Adrenal gland (tissue), 12 donors: ENCODE data around the gene LOXL1. TPM values are rescaled to one million over a fixed set of nuclear protein-coding genes. Genes with fewer than 3 reads are reported as not detected.

Experiments
- DNase-seq, 7 donors: peaks; one replicate each; pipeline ENCODE4 v3.0.0-alpha.2; 2019 to 2020
- H3K27ac ChIP-seq, 5 donors: fragments of 200-600 bp; sonication (generic) in 4 of 5; 1 replicate in 3 of 5; 2 replicates in 2 of 5; pipeline versions ENCODE4 v1.5.1 to v1.8.0; 2016 to 2020; ENCODE audit warnings: mild to moderate bottlenecking in 1 of 5
- H3K27me3 ChIP-seq: fragments of 200-600 bp; 2 replicates; pipeline ENCODE4 v1.8.0; 2021
- H3K36me3 ChIP-seq, 2 donors: fragments of 200-600 bp; replicated peaks in 1 of 2; 1 replicate in 1 of 2; 2 replicates in 1 of 2; pipeline versions ENCODE4 v1.5.1 to v1.8.0; 2018 to 2022
- H3K4me1 ChIP-seq, 2 donors: fragments of 200-600 bp; replicated peaks in 1 of 2; 1 replicate in 1 of 2; 2 replicates in 1 of 2; pipeline versions ENCODE4 v1.5.1 to v1.8.0; 2018 to 2021
- H3K4me3 ChIP-seq, 4 donors: fragments of 200-600 bp; sonication (generic) in 3 of 4; one replicate each; pipeline ENCODE4 v1.5.1; 2016 to 2018
- H3K9me3 ChIP-seq, 3 donors: fragments of 200-600 bp; sonication (generic) in 1 of 3; replicated peaks in 1 of 3; 1 replicate in 2 of 3; 2 replicates in 1 of 3; pipeline versions ENCODE4 v1.5.1 to v1.8.0; 2016 to 2021
- POLR2A ChIP-seq, 2 donors: fragments of 450-650 bp; IDR thresholded peaks; one replicate each; pipeline ENCODE4 v1.6.1; 2017; ENCODE audit warnings: antibody characterized with exemption in 2 of 2, mild to moderate bottlenecking in 2 of 2, moderate library complexity in 1 of 2
- WGBS, 4 donors: extraction: QIAGEN DNeasy Blood & Tissue Kit in 2 of 4; methylation state at CpG; one replicate each; pipeline versions ENCODE4 v1.1.5 to v1.1.7; 2013 to 2017; 5-methylcytosine and 5-hydroxymethylcytosine counted together
- intact Hi-C, 2 donors: fragments of 100-400 bp; cut with DNase I; formaldehyde crosslinking; loops; one replicate each; pipeline versions ENCODE4 v1.14.1 to v1.15.0; 2022 to 2023
- polyA plus RNA-seq, 3 donors: library from polyadenylated mRNA; stranded (reverse); fragments of 200-250 nt in 2 of 3; fragments of 350-450 nt in 1 of 3; fragmentation: Illumina TruSeq in 1 of 3; extraction: RNeasy Lipid Tissue Mini Kit (QIAGEN cat#74804) in 1 of 3; gene quantifications; one replicate each; pipeline ENCODE4 v1.2.3, GENCODE V29; 2013 to 2014
- total RNA-seq, 9 donors: library from RNA; depleted of rRNA in 4 of 9; stranded (reverse); fragments of >200 nt in 4 of 9; fragments of 120-200 nt in 1 of 9; fragmentation: NEBNext Ultra II Directional in 1 of 9; extraction: Animal tissue kit (Norgen Biotek cat#: 25700) in 1 of 9; gene quantifications; one replicate each; pipeline versions ENCODE4 v1.1.0 to v1.2.4, GENCODE V29; 2013 to 2023
- TF ChIP-seq, protein P1 (sequence below), 6 experiments: fragments of 450-650 bp in 4 of 6; fragments of 200-600 bp in 2 of 6; sonication (generic) in 1 of 6; IDR thresholded peaks; 1 replicate in 5 of 6; 2 replicates in 1 of 6; pipeline versions ENCODE4 v1.5.1 to v1.8.0; 2016 to 2021; ENCODE audit warnings: antibody characterized with exemption in 6 of 6, mild to moderate bottlenecking in 2 of 6, moderate library complexity in 1 of 6
- donor health status: healthy with polysubstance abuse.
- donor health status: Bipolar disorder and iron deficiency.
- donor health status: DM: yes; HTN: yes; CAD: no.
- donor health status: DM: no; HTN: no; CAD: no.
- donor health status: DM: no; HTN: no; CAD: no.
- donor health status: DM: yes; HTN: yes; CAD: no.

Gene LOXL1
- total and polyA plus RNA-seq, 12 donors: 5.3 to 58.0 (median 10.9) TPM

DNA sequence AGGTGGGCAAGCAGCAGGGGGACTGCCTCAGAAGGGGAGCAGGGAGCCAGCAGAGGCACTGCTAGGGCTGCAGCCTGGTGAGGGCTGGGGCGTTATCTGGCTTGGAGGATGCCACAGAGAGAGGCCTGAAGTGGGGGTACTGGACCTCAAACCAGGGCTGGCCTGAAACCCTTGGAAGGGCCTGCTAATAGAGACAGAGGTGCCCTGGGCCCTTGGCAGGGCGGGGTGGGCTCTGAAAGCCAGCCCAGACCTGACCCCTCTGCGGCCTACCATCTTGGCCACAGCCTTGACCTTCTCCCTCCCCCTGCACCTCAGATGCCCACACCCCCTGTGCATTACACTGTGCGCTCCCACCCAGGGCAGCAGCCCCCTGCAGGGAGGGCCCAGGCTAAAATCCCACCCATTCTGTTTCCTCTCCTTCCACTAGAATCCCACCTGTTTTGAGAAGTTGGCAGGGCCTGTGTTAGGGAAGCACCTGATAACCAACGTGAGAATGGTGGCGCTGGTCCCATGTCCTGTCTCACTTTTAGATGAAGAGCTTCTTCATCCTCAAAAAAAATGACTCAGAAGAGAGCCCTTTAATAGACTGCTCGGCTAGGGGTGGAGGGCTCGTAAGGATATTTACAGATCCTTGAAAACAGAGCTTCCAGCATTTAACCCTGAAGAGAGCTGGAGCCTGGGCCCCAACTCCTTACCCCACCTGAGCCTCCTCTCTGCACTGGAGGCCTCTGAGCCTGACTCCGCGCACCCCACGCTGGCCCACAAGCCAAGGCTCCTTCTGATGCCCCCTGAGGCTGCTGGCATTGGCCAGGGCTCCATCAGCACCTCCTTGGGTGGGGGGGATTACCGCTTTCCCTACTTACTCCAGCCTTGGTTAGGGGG lies 29.8 kb downstream of the LOXL1 start:
- Histone ChIP-seq H3K9me3 (no peaks in the 10 kb centered on the region), H3K27me3 (no peaks in the 10 kb centered on the region), H3K36me3 (no peaks in the 10 kb centered on the region), H3K4me1 (peaks cover 11 to 13% of the 10 kb centered on the region in 2 donors), H3K27ac (no peak overlapping the region), H3K4me3 (no peak overlapping the region)
- intact Hi-C loops: no loop called here
- DNase-seq: no peak
- WGBS, 4 donors: 85 to 89% (median 86%) methylated on average over 10 to 12 of the region's 12 CpGs
- TF ChIP-seq POLR2A (IDR thresholded peaks at IDR 0.05): no peak
- TF ChIP-seq, protein P1, sequence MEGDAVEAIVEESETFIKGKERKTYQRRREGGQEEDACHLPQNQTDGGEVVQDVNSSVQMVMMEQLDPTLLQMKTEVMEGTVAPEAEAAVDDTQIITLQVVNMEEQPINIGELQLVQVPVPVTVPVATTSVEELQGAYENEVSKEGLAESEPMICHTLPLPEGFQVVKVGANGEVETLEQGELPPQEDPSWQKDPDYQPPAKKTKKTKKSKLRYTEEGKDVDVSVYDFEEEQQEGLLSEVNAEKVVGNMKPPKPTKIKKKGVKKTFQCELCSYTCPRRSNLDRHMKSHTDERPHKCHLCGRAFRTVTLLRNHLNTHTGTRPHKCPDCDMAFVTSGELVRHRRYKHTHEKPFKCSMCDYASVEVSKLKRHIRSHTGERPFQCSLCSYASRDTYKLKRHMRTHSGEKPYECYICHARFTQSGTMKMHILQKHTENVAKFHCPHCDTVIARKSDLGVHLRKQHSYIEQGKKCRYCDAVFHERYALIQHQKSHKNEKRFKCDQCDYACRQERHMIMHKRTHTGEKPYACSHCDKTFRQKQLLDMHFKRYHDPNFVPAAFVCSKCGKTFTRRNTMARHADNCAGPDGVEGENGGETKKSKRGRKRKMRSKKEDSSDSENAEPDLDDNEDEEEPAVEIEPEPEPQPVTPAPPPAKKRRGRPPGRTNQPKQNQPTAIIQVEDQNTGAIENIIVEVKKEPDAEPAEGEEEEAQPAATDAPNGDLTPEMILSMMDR (IDR thresholded peaks at IDR 0.05): no peak

DNA sequence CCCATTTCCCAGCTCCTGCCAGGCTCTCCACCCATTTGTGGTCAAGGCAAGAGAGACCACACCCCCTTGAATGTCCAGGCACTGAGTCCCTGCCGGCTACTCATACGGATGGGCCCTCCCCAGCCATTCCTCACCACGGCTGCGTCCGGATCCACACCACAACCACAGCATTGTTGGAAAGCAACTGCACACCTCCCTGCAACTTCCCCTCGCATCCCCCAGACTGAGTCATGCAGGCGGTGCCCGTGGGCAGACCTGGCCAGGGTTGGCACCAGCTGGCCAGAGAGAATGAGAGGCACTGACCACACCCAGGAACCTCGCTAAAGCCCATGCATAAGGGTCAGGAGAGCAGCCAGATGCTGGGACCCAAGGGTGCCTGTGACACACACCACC lies 30.5 kb downstream of the LOXL1 start:
- intact Hi-C loops: no loop called here
- TF ChIP-seq, protein P1 (IDR thresholded peaks at IDR 0.05): no peak
- no peak for TF ChIP-seq POLR2A (IDR thresholded peaks at IDR 0.05)
- no peaks in the 10 kb centered on the region for H3K9me3 ChIP-seq
- 58 to 79% (median 67%) methylated on average over 9 of the region's 9 CpGs for WGBS, 4 donors
- no peaks in the 10 kb centered on the region for H3K27me3 ChIP-seq
- no peak for DNase-seq
- no peaks in the 10 kb centered on the region for H3K36me3 ChIP-seq
- H3K4me1 ChIP-seq: peaks cover 6 to 7% of the 10 kb centered on the region in 2 donors
- no peak overlapping the region for H3K4me3 ChIP-seq
- H3K27ac ChIP-seq: no peak overlapping the region

DNA sequence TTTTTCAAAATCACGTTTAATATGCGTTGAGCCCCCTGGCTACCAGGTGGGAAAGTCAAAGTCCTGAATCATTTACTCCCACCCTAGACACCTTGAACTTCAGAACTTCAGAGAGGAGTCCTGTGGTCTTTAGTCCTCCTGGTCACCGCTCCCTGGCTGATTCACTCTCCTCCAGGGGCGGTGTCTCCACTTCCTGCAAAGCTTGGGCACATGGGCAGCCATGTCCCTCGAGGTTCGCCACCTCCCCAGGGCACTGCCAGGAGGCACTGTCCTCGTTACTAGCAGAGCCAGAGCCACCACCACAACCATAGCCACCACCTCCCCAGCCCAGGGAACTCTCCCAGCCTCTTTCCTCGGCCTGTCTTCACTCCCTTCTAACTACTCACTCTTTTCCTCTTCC lies 31.0 kb downstream of the LOXL1 start:
- WGBS, 4 donors: 77 to 79% (median 78%) methylated on average over 8 of the region's 8 CpGs
- DNase-seq: no peak
- intact Hi-C loops: no loop called here
- Histone ChIP-seq H3K36me3 (no peaks in the 10 kb centered on the region), H3K4me1 (peaks cover 1 to 2% of the 10 kb centered on the region in 2 donors), H3K9me3 (no peaks in the 10 kb centered on the region), H3K27me3 (no peaks in the 10 kb centered on the region), H3K27ac (no peak overlapping the region), H3K4me3 (no peak overlapping the region)
- TF ChIP-seq, protein P1 (IDR thresholded peaks at IDR 0.05): no peak
- no peak for TF ChIP-seq POLR2A (IDR thresholded peaks at IDR 0.05)

DNA sequence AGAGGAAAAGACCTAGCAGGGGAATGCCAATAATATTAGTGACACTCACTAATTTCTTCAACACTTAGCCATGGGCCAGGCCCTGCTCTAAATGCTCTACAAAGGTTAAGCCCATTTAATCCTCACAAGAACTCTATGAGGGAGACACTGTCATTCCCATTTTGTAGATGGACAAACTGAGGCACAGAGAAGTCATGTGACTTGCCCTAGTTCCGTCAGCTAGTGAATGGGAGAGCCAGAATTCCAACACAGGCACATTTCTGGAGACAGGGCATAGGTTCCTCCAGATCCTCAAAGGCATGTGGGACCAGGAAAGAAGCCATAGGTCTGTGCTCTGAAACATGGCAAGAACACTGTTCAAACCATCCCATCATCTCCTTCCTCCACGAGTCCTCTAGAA lies 31.5 kb downstream of the LOXL1 start:
- WGBS, 4 donors: 69 to 86% (median 85%) methylated on average over 2 of the region's 2 CpGs
- Histone ChIP-seq H3K4me1 (no peaks in the 10 kb centered on the region), H3K4me3 (no peak overlapping the region), H3K36me3 (no peaks in the 10 kb centered on the region), H3K9me3 (no peaks in the 10 kb centered on the region), H3K27ac (no peak overlapping the region), H3K27me3 (no peaks in the 10 kb centered on the region)
- intact Hi-C loops: no loop called here
- TF ChIP-seq POLR2A (IDR thresholded peaks at IDR 0.05): no peak
- TF ChIP-seq, protein P1 (IDR thresholded peaks at IDR 0.05): no peak
- no peak for DNase-seq
